Natural killer cell (primary cell): Measurements from ENCODE around the gene SLC4A5. TPM values are rescaled to one million over a fixed set of nuclear protein-coding genes. Genes with fewer than 3 reads are reported as not detected.
A peak's percentile ranks its signal among the peaks of the same experiment; 100 is the strongest.

Experiments
- ATAC-seq, 3 donors: fragments of 150-1000 bp in 2 of 3; fragments of 200-7000 bp in 1 of 3; cut with Tn5 transposase; 1 replicate in 1 of 3; 2 replicates in 2 of 3; pipeline ENCODE4 v1.10.0; 2021; ENCODE audit warnings: mild to moderate bottlenecking in 2 of 3, moderate library complexity in 2 of 3
- DNase-seq, 2 donors: peaks; one replicate each; pipeline versions ENCODE4 v3.0.0 to v3.0.0-alpha.2; 2013 to 2021; ENCODE audit warnings: mixed read lengths in 1 of 2
- H3K27ac ChIP-seq: one replicate; pipeline ENCODE4 v1.5.1; 2013; ENCODE audit warnings: mild to moderate bottlenecking, low read length
- H3K27me3 ChIP-seq: one replicate; pipeline ENCODE4 v1.6.1; 2013; ENCODE audit warnings: low read length; ENCODE audit not compliant: control insufficient read depth, insufficient read depth
- H3K36me3 ChIP-seq: one replicate; pipeline ENCODE4 v1.6.1; 2013; ENCODE audit warnings: low read length; ENCODE audit not compliant: control insufficient read depth, insufficient read depth
- H3K4me1 ChIP-seq: one replicate; pipeline ENCODE4 v1.6.1; 2013; ENCODE audit warnings: low read length; ENCODE audit not compliant: control insufficient read depth, insufficient read depth
- H3K4me3 ChIP-seq: one replicate; pipeline ENCODE4 v1.5.1; 2013; ENCODE audit warnings: low read length
- H3K9me3 ChIP-seq: one replicate; pipeline ENCODE4 v1.6.1; 2013; ENCODE audit warnings: low read length; ENCODE audit not compliant: control insufficient read depth, insufficient read depth
- H3K27ac Mint-ChIP-seq, 2 donors: one replicate each; pipeline ENCODE4 v1.8.0; 2022; ENCODE audit warnings: mild to moderate bottlenecking in 2 of 2, mixed read lengths in 2 of 2, moderate library complexity in 1 of 2
- H3K27me3 Mint-ChIP-seq, 2 donors: one replicate each; pipeline ENCODE4 v1.8.0; 2022; ENCODE audit warnings: low read depth in 2 of 2, mixed read lengths in 2 of 2
- H3K36me3 Mint-ChIP-seq: one replicate; pipeline ENCODE4 v1.8.0; 2022; ENCODE audit warnings: mixed read lengths
- H3K4me1 Mint-ChIP-seq, 2 donors: one replicate each; pipeline ENCODE4 v1.8.0; 2022; ENCODE audit warnings: mixed read lengths in 2 of 2
- H3K4me3 Mint-ChIP-seq: one replicate; pipeline ENCODE4 v1.8.0; 2022; ENCODE audit warnings: mild to moderate bottlenecking, moderate library complexity, mixed read lengths
- H3K9me3 Mint-ChIP-seq, 2 donors: one replicate each; pipeline ENCODE4 v1.8.0; 2022; ENCODE audit warnings: mixed read lengths in 2 of 2
- CTCF ChIP-seq: fragments of 200-600 bp; IDR thresholded peaks from one replicate; pipeline ENCODE4 v1.8.0; 2022; ENCODE audit warnings: antibody characterized with exemption
- WGBS: methylation state at CpG from one replicate; pipeline ENCODE4 v1.1.7; 2013; ENCODE audit warnings: missing lambda C conversion rate; ENCODE audit not compliant: insufficient coverage; 5-methylcytosine and 5-hydroxymethylcytosine counted together
- intact Hi-C: fragments of 100-400 bp; cut with micrococcal nuclease; formaldehyde crosslinking; loops from one replicate; pipeline ENCODE4 v1.14.2; 2022
- total RNA-seq, 4 donors: library from RNA; stranded (reverse); fragments of 120-200 nt in 1 of 4; gene quantifications; one replicate each; pipeline versions ENCODE4 v1.2.3 to v1.2.4, GENCODE V29; 2013 to 2022

Gene SLC4A5
- total RNA-seq, 3 donors from 2014 or later (not counting 1 experiment from before 2014, with no cell fraction given), result 5.3 to 8.4 (median 8.0) TPM

- Histone ChIP-seq H3K9me3 (no peaks in the 10 kb centered on the region), H3K4me3 (no peak overlapping the region), H3K27me3 (no peaks in the 10 kb centered on the region), H3K4me1 (no peaks in the 10 kb centered on the region), H3K27ac (no peak overlapping the region), H3K36me3 (no peaks in the 10 kb centered on the region)
- Mint-ChIP-seq H3K4me1 (no peaks in the 10 kb centered on the region), H3K9me3 (no peaks in the 10 kb centered on the region), H3K36me3 (no peaks in the 10 kb centered on the region), H3K27me3 (peaks cover 0 to 3% of the 10 kb centered on the region in 2 donors), H3K4me3 (no peak overlapping the region), H3K27ac (no peak overlapping the region)
- no peak for DNase-seq
- WGBS, result 93% methylated on average over 7 of the region's 8 CpGs
- no peak for ATAC-seq
- intact Hi-C loops, result no loop called here
- no peak for TF ChIP-seq CTCF
Observed at GRCh38 chr2:74307720-74308119, 35.5 kb downstream of the SLC4A5 start.

- no peaks in the 10 kb centered on the region for H3K36me3 Mint-ChIP-seq
Observed at GRCh38 chr2:74304332-74305148, 38.7 kb downstream of the SLC4A5 start.

GRCh38 chr2:74302865-74303264 lies 40.4 kb downstream of the SLC4A5 start:
- Histone ChIP-seq H3K4me3 (no peak overlapping the region), H3K27ac (no peak overlapping the region), H3K27me3 (no peaks in the 10 kb centered on the region), H3K4me1 (no peaks in the 10 kb centered on the region), H3K36me3 (no peaks in the 10 kb centered on the region), H3K9me3 (no peaks in the 10 kb centered on the region)
- intact Hi-C loops, result no loop called here
- no peak overlapping the region for H3K4me3 Mint-ChIP-seq
- H3K4me1 Mint-ChIP-seq, result no peaks in the 10 kb centered on the region
- ATAC-seq (peak in 1 of 3 donors; percentile 30), DNase-seq (no peak)
- H3K36me3 Mint-ChIP-seq, result no peaks in the 10 kb centered on the region
- no peak for TF ChIP-seq CTCF
- 94% methylated on average over 1 of the region's 2 CpGs for WGBS
- no peak overlapping the region for H3K27ac Mint-ChIP-seq
- H3K9me3 Mint-ChIP-seq, result no peaks in the 10 kb centered on the region
- no peaks in the 10 kb centered on the region for H3K27me3 Mint-ChIP-seq

More at GRCh38 chr2:74304332-74305148, 38.7 kb downstream of the SLC4A5 start:
- no peaks in the 10 kb centered on the region for H3K4me1 ChIP-seq
- Mint-ChIP-seq H3K4me3 (no peak overlapping the region), H3K4me1 (no peaks in the 10 kb centered on the region), H3K9me3 (no peaks in the 10 kb centered on the region), H3K27ac (no peak overlapping the region), H3K27me3 (peaks cover 0 to 3% of the 10 kb centered on the region in 2 donors)
- H3K9me3 ChIP-seq, result no peaks in the 10 kb centered on the region
- intact Hi-C loops, result no loop called here
- H3K27me3 ChIP-seq, result no peaks in the 10 kb centered on the region
- no peak for TF ChIP-seq CTCF
- 72% methylated on average over 7 of the region's 7 CpGs for WGBS
- no peak overlapping the region for H3K4me3 ChIP-seq
- DNase-seq (no peak), ATAC-seq (peak in 1 of 3 donors; percentile 66)
- H3K36me3 ChIP-seq, result no peaks in the 10 kb centered on the region
- no peak overlapping the region for H3K27ac ChIP-seq
